ENCODE results near the gene CACTIN. TPM values are rescaled to one million over a fixed set of nuclear protein-coding genes. Genes with fewer than 3 reads are reported as not detected.
"Not testable (repeated sequence)": the region's sequence is repeated elsewhere in the genome, so short reads cannot be mapped to it uniquely, and the experiment has no call there.

Gene CACTIN
- polyA plus RNA-seq, 1 donor (not counting 4 experiments of a cell fraction or from before 2014, with no cell fraction given): 10.8 TPM

- H3K4me1 ChIP-seq (ENCODE audit: control insufficient read depth, extremely low read depth, insufficient read depth, low read length): no peaks in the 10 kb centered on the region
- H3K27me3 ChIP-seq (ENCODE audit: control insufficient read depth, extremely low read depth, insufficient read depth, low read length): no peaks in the 10 kb centered on the region
- H2AFZ ChIP-seq (ENCODE audit: control insufficient read depth, low read length): no peak overlapping the region
- H3K9me1 ChIP-seq (ENCODE audit: control insufficient read depth, extremely low read depth, insufficient read depth, low read length): no peaks in the 10 kb centered on the region
- no peak for FAIRE-seq
- peaks cover 0 to 6% of the 10 kb centered on the region in 2 experiments for H3K36me3 ChIP-seq (ENCODE audit: control insufficient read depth in 2 of 2, extremely low read depth in 1 of 2, insufficient read depth in 2 of 2, low read length in 2 of 2)
- no peak overlapping the region for H3K27ac ChIP-seq (ENCODE audit: control insufficient read depth, insufficient read depth, low read length)
- no peak for TF ChIP-seq EZH2 (IDR thresholded peaks at IDR 0.05; ENCODE audit: low read length)
- TF ChIP-seq CTCF (optimal IDR thresholded peaks at IDR 0.05 in 1 of 3, IDR thresholded peaks at IDR 0.05 in 1 of 3, conservative IDR thresholded peaks at IDR 0.05 in 1 of 3; ENCODE audit: extremely low read depth in 1 of 3, insufficient read depth in 2 of 3, low read length in 3 of 3): no peak
- H3K9me3 ChIP-seq (ENCODE audit: control insufficient read depth, low read depth, low read length): no peaks in the 10 kb centered on the region
- dilution Hi-C loops (cut with MboI; ENCODE audit: extremely low pct_ligation_motif_present, low sequenced_read_pairs): no loop called here
- H3K4me2 ChIP-seq (ENCODE audit: control insufficient read depth, extremely low read depth, insufficient read depth, low read depth, low read length): no peak overlapping the region
- DNase-seq (ENCODE audit: low read depth, low spot score): no peak
- H3K9ac ChIP-seq (ENCODE audit: control insufficient read depth, extremely low read depth, insufficient read depth, low read length): no peak overlapping the region
- H4K20me1 ChIP-seq (ENCODE audit: control insufficient read depth, extremely low read depth, insufficient read depth, low read length): no peaks in the 10 kb centered on the region
- H3K79me2 ChIP-seq (ENCODE audit: control insufficient read depth, insufficient read depth, low read length): no peaks in the 10 kb centered on the region
- no peak overlapping the region for H3K4me3 ChIP-seq (ENCODE audit: control insufficient read depth in 2 of 3, extremely low read depth in 1 of 3, insufficient read depth in 2 of 3, low read depth in 1 of 3, low read length in 3 of 3)
These were observed 5.5 kb upstream of the CACTIN start for GRCh38 chr19:3632098-3632497.

GRCh38 chr19:3631053-3631861 lies 4.7 kb upstream of the CACTIN start:
- FAIRE-seq (no peak), DNase-seq (ENCODE audit: low read depth, low spot score) (no peak)
- Histone ChIP-seq H2AFZ (ENCODE audit: control insufficient read depth, low read length) (no peak overlapping the region), H3K4me1 (ENCODE audit: control insufficient read depth, extremely low read depth, insufficient read depth, low read length) (no peaks in the 10 kb centered on the region), H3K79me2 (ENCODE audit: control insufficient read depth, insufficient read depth, low read length) (peaks cover 3% of the 10 kb centered on the region), H3K9ac (ENCODE audit: control insufficient read depth, extremely low read depth, insufficient read depth, low read length) (no peak overlapping the region), H3K9me1 (ENCODE audit: control insufficient read depth, extremely low read depth, insufficient read depth, low read length) (no peaks in the 10 kb centered on the region), H4K20me1 (ENCODE audit: control insufficient read depth, extremely low read depth, insufficient read depth, low read length) (no peaks in the 10 kb centered on the region), H3K4me3 (ENCODE audit: control insufficient read depth in 2 of 3, extremely low read depth in 1 of 3, insufficient read depth in 2 of 3, low read depth in 1 of 3, low read length in 3 of 3) (no peak overlapping the region), H3K9me3 (ENCODE audit: control insufficient read depth, low read depth, low read length) (no peaks in the 10 kb centered on the region), H3K36me3 (ENCODE audit: control insufficient read depth in 2 of 2, extremely low read depth in 1 of 2, insufficient read depth in 2 of 2, low read length in 2 of 2) (peaks cover 0 to 6% of the 10 kb centered on the region in 2 experiments), H3K27me3 (ENCODE audit: control insufficient read depth, extremely low read depth, insufficient read depth, low read length) (no peaks in the 10 kb centered on the region), H3K27ac (ENCODE audit: control insufficient read depth, insufficient read depth, low read length) (no peak overlapping the region), H3K4me2 (ENCODE audit: control insufficient read depth, extremely low read depth, insufficient read depth, low read depth, low read length) (no peak overlapping the region)
- TF ChIP-seq CTCF (optimal IDR thresholded peaks at IDR 0.05 in 1 of 3, IDR thresholded peaks at IDR 0.05 in 1 of 3, conservative IDR thresholded peaks at IDR 0.05 in 1 of 3; ENCODE audit: extremely low read depth in 1 of 3, insufficient read depth in 2 of 3, low read length in 3 of 3) (no peak), EZH2 (IDR thresholded peaks at IDR 0.05; ENCODE audit: low read length) (no peak)
- dilution Hi-C loops (cut with MboI; ENCODE audit: extremely low pct_ligation_motif_present, low sequenced_read_pairs): no loop called here

GRCh38 chr19:3628766-3629165 lies 2.2 kb upstream of the CACTIN start:
- DNase-seq (ENCODE audit: low read depth, low spot score); H3K9me1 ChIP-seq (ENCODE audit: control insufficient read depth, extremely low read depth, insufficient read depth, low read length); H3K9ac ChIP-seq (ENCODE audit: control insufficient read depth, extremely low read depth, insufficient read depth, low read length); dilution Hi-C loops (cut with MboI; ENCODE audit: extremely low pct_ligation_motif_present, low sequenced_read_pairs); H3K9me3 ChIP-seq (ENCODE audit: control insufficient read depth, low read depth, low read length); H4K20me1 ChIP-seq (ENCODE audit: control insufficient read depth, extremely low read depth, insufficient read depth, low read length); FAIRE-seq; H3K36me3 ChIP-seq (ENCODE audit: control insufficient read depth in 2 of 2, extremely low read depth in 1 of 2, insufficient read depth in 2 of 2, low read length in 2 of 2); H3K4me3 ChIP-seq (ENCODE audit: control insufficient read depth in 2 of 3, extremely low read depth in 1 of 3, insufficient read depth in 2 of 3, low read depth in 1 of 3, low read length in 3 of 3); H3K4me2 ChIP-seq (ENCODE audit: control insufficient read depth, extremely low read depth, insufficient read depth, low read depth, low read length); H3K27ac ChIP-seq (ENCODE audit: control insufficient read depth, insufficient read depth, low read length); H2AFZ ChIP-seq (ENCODE audit: control insufficient read depth, low read length); H3K27me3 ChIP-seq (ENCODE audit: control insufficient read depth, extremely low read depth, insufficient read depth, low read length): not testable (repeated sequence)
- peaks cover 28% of the 10 kb centered on the region for H3K79me2 ChIP-seq (ENCODE audit: control insufficient read depth, insufficient read depth, low read length)
- H3K4me1 ChIP-seq (ENCODE audit: control insufficient read depth, extremely low read depth, insufficient read depth, low read length): peaks cover 13% of the 10 kb centered on the region
